Inflammatory macrophage treated with lipopolysaccharide for 1 hour (primary cell): ENCODE data around the gene VAX1.
"Not testable (repeated sequence)": the region's sequence is repeated elsewhere in the genome, so short reads cannot be mapped to it uniquely, and the experiment has no call there.

Experiments used
- DNase-seq, 2 donors: peaks; one replicate each; pipeline ENCODE4 v3.0.0-alpha.2; 2020 to 2022

The VAX1 gene

GRCh38 chr10:117134306-117135025 lies 3.6 kb downstream of the VAX1 start:
- no peak for DNase-seq

- no peak for DNase-seq
Observed at GRCh38 chr10:117134056-117134305, 4.1 kb downstream of the VAX1 start.

GRCh38 chr10:117133273-117134055 lies 4.6 kb downstream of the VAX1 start:
- no peak for DNase-seq

GRCh38 chr10:117132751-117133231 lies 5.3 kb downstream of the VAX1 start:
- DNase-seq: no peak

- peak; percentile 45 to 54 for DNase-seq
Observed at GRCh38 chr10:117131376-117132327, 6.4 kb downstream of the VAX1 start.

- no peak for DNase-seq
Observed at GRCh38 chr10:117130862-117131375, 7.2 kb downstream of the VAX1 start.

GRCh38 chr10:117130346-117130745 lies 7.7 kb downstream of the VAX1 start:
- no peak for DNase-seq

GRCh38 chr10:117126645-117127044 lies 11.4 kb downstream of the VAX1 start:
- not testable (repeated sequence) for DNase-seq

GRCh38 chr10:117126034-117126433 lies 12.0 kb downstream of the VAX1 start:
- DNase-seq: no peak

- no peak for DNase-seq
Observed at GRCh38 chr10:117112220-117112619, 25.9 kb downstream of the VAX1 start.

- DNase-seq: peak; percentile 20 to 24
Observed at GRCh38 chr10:117107238-117107637, 30.8 kb downstream of the VAX1 start.

- DNase-seq: no peak
Observed at GRCh38 chr10:117096599-117097201, 41.4 kb downstream of the VAX1 start.

- DNase-seq: no peak
Observed at GRCh38 chr10:117094856-117095255, 43.2 kb downstream of the VAX1 start.

GRCh38 chr10:117092386-117092785 lies 45.7 kb downstream of the VAX1 start:
- DNase-seq: no peak

GRCh38 chr10:117090834-117091233 lies 47.2 kb downstream of the VAX1 start:
- no peak for DNase-seq

- no peak for DNase-seq
Observed at GRCh38 chr10:117087521-117087920, 50.5 kb downstream of the VAX1 start.

GRCh38 chr10:117086546-117086945 lies 51.5 kb downstream of the VAX1 start:
- no peak for DNase-seq

GRCh38 chr10:117084421-117085246 lies 53.4 kb downstream of the VAX1 start:
- not testable (repeated sequence) for DNase-seq
